ENCODE measurements around the gene TLNRD1. TPM values are rescaled to one million over a fixed set of nuclear protein-coding genes. Genes with fewer than 3 reads are reported as not detected.

Gene TLNRD1
- total and polyA plus RNA-seq, 3 donors from 2014 or later, result 2.6 to 14.9 (median 11.5) TPM

DNA sequence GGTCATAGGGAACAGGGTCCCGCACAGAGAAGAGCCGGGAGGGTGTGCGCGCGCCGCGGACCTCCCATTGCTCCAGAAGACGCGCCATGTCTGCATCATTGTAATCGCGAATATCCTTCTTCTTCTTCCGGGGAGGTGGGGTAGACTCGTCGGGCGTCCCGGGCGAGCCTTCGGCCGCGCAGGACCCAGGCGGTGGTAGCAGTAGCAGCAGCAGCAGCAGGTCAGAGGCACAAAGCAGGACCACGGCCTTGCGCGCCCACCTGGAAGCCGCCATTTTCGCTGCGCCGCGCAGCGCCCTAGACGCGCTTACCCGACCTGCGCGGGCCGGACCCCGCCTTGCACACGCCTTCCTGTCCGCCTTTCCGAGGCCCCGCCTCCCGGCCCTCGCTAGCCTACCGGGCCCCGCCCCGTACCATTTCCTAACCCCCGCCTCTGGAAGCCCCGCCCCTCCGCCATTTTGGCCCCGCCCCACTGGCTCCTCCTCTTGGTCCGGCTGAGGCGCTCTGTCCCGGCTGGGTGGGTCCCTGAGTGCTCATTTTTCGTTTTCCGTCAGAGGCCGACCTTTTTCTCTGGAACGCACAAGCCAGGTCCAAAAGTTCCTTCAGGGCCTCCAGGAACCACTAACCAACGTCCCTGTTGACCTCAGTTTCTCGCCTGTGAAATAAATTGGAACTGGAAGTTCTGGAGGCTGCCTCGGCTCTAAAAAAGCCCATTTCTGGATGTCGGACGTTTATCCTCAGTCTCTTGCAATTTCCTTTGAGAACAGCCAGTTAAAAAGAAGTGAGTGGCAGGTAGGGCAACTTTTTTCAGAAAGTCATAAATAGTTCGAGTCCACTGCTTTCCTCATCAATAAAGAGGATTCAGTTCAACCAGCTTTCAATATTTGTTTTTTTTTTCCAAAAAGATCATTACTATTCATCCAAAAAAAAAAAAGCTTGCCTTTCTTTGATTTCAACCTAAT lies 10.9 kb upstream of the TLNRD1 start, which contains the start of gene MESD:
Gene MESD (minus strand): TSS at position 302 of the 961 bp plus-strand sequence. CDS start 28 bp downstream, at position 274.
- intact Hi-C loops (cut with DNase I; ENCODE audit: low total_unique reads), result no loop called here
- Histone ChIP-seq H3K4me3 (peak within 1 kb of the TSS; percentile 80 to 83), H3K27ac (peak within 1 kb of the TSS; percentile 81 to 97), H3K27me3 (no peaks in the 10 kb centered on the region), H3K9me3 (no peaks in the 10 kb centered on the region), H3K36me3 (ENCODE audit: low read depth, missing control alignments) (no peaks in the 10 kb centered on the region), H3K4me1 (peaks cover 10% of the 10 kb centered on the region)
- WGBS, 2 donors, result 1% methylated on average over 57 to 61 of the region's 63 CpGs
- TF ChIP-seq, protein P1, sequence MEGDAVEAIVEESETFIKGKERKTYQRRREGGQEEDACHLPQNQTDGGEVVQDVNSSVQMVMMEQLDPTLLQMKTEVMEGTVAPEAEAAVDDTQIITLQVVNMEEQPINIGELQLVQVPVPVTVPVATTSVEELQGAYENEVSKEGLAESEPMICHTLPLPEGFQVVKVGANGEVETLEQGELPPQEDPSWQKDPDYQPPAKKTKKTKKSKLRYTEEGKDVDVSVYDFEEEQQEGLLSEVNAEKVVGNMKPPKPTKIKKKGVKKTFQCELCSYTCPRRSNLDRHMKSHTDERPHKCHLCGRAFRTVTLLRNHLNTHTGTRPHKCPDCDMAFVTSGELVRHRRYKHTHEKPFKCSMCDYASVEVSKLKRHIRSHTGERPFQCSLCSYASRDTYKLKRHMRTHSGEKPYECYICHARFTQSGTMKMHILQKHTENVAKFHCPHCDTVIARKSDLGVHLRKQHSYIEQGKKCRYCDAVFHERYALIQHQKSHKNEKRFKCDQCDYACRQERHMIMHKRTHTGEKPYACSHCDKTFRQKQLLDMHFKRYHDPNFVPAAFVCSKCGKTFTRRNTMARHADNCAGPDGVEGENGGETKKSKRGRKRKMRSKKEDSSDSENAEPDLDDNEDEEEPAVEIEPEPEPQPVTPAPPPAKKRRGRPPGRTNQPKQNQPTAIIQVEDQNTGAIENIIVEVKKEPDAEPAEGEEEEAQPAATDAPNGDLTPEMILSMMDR (IDR thresholded peaks at IDR 0.05), result no peak
- TF ChIP-seq POLR2A (IDR thresholded peaks at IDR 0.05), result peak; percentile 72
- DNase-seq, result peak; percentile 99

DNA sequence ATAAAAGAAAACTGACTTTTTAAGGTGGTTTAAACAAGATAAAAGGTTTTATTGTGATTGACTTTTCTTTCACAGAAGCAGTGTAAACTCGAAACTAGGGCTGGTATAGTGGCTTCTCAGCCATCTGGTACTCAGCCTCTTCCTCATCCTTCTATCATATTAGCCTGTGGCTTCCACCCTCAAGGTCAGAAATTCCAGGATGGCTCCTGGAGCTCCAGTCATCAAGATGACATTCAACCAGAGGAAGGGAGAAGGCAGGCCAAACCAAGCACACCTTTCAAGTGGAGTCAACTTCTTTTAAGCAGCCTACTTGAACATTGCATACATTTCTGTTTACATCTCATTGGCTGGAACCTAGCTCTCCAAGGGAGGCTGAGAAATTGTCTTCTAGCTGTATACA lies 9.8 kb upstream of the TLNRD1 start:
- H3K36me3 ChIP-seq (ENCODE audit: low read depth, missing control alignments), result no peaks in the 10 kb centered on the region
- H3K4me1 ChIP-seq, result peaks cover 10% of the 10 kb centered on the region
- no peaks in the 10 kb centered on the region for H3K9me3 ChIP-seq
- H3K27me3 ChIP-seq, result no peaks in the 10 kb centered on the region
- intact Hi-C loops (cut with DNase I; ENCODE audit: low total_unique reads), result no loop called here
- DNase-seq, result no peak
- peak overlapping the region; percentile 53 to 97 for H3K27ac ChIP-seq
- no peak for TF ChIP-seq POLR2A (IDR thresholded peaks at IDR 0.05)
- TF ChIP-seq, protein P1 (IDR thresholded peaks at IDR 0.05), result no peak
- no peak overlapping the region for H3K4me3 ChIP-seq
- WGBS, 2 donors, result 57 to 86% methylated on average over 1 of the region's 1 CpG

DNA sequence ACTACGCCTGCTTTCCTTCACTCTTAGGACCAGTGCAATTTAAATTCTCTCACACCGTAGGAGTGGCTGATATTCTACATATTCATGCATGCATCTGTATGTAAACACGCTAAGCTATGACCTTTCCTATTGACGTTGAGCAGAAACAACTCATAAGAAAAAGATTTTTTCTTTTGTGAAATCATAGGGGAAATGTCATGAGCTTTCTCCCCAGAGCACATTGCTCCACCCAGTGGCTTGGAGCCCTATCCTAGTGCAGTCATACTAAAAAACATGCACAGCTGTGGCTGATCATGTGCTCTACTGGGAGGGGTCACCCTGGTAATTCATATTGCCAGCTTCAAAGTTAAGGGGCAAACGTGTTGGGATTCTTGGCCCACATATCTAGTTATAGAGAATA lies 9.3 kb upstream of the TLNRD1 start:
- DNase-seq, result peak; percentile 61
- peaks cover 10% of the 10 kb centered on the region for H3K4me1 ChIP-seq
- no peaks in the 10 kb centered on the region for H3K27me3 ChIP-seq
- 60 to 66% methylated on average over 5 of the region's 5 CpGs for WGBS, 2 donors
- intact Hi-C loops (cut with DNase I; ENCODE audit: low total_unique reads), result no loop called here
- H3K36me3 ChIP-seq (ENCODE audit: low read depth, missing control alignments), result no peaks in the 10 kb centered on the region
- H3K9me3 ChIP-seq, result no peaks in the 10 kb centered on the region
- no peak for TF ChIP-seq POLR2A (IDR thresholded peaks at IDR 0.05)
- TF ChIP-seq, protein P1 (IDR thresholded peaks at IDR 0.05), result no peak
- peak overlapping the region; percentile 53 to 97 for H3K27ac ChIP-seq
- H3K4me3 ChIP-seq, result no peak overlapping the region

DNA sequence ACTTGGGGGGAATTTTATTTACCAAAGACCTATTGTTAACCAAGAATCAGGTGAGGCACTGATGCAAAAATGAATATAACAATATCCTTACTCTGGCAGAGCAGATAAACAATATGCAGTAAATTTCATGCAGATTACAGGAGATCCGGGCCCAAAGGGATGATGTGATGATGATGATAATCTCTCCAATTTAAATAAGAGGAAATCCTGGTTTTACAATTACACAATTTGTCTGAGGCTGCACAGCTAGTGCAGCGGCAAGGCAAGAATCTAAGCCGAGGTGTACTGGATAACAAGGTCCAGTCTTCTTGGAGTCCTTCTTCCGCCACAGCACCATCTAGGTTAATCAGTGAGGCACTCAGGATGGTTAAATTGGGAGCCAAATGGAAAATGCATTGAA lies 8.7 kb upstream of the TLNRD1 start:
- 88 to 90% methylated on average over 4 of the region's 4 CpGs for WGBS, 2 donors

More for the DNA sequence above, 8.7 kb upstream of the TLNRD1 start:
- Histone ChIP-seq H3K27me3 (no peaks in the 10 kb centered on the region), H3K4me1 (peaks cover 10% of the 10 kb centered on the region), H3K36me3 (ENCODE audit: low read depth, missing control alignments) (no peaks in the 10 kb centered on the region), H3K9me3 (no peaks in the 10 kb centered on the region), H3K4me3 (no peak overlapping the region), H3K27ac (peak overlapping the region in 1 of 2 donors; percentile 10)
- intact Hi-C loops (cut with DNase I; ENCODE audit: low total_unique reads), result no loop called here
- DNase-seq, result no peak
- TF ChIP-seq, protein P1 (IDR thresholded peaks at IDR 0.05), result no peak
- TF ChIP-seq POLR2A (IDR thresholded peaks at IDR 0.05), result no peak
